Endodermal cell (in vitro differentiated cells): ENCODE results near the gene CD2BP2. TPM values are rescaled to one million over a fixed set of nuclear protein-coding genes. Genes with fewer than 3 reads are reported as not detected.

Experiments used
- DNase-seq: peaks from one replicate; pipeline ENCODE4 v3.0.0-alpha.2; 2017
- H3K27ac ChIP-seq: 2 replicates; pipeline ENCODE4 v1.5.1; 2013; ENCODE audit warnings: mild to moderate bottlenecking, low read depth, low read length, moderate library complexity
- H3K27me3 ChIP-seq: 2 replicates; pipeline ENCODE4 v1.6.1; 2013; ENCODE audit warnings: mild to moderate bottlenecking, low read length, moderate library complexity; ENCODE audit not compliant: insufficient read depth, control insufficient read depth, poor library complexity, severe bottlenecking
- H3K36me3 ChIP-seq: 2 replicates; pipeline ENCODE4 v1.7.0; 2013; ENCODE audit warnings: mild to moderate bottlenecking, low read length, moderate library complexity; ENCODE audit not compliant: control insufficient read depth, insufficient read depth
- H3K4me1 ChIP-seq: one replicate; pipeline ENCODE4 v1.7.0; 2013; ENCODE audit warnings: low read length; ENCODE audit not compliant: control insufficient read depth, insufficient read depth
- H3K4me3 ChIP-seq: 2 replicates; pipeline ENCODE4 v1.5.1; 2013; ENCODE audit warnings: mild to moderate bottlenecking, low read length, moderate library complexity
- H3K9ac ChIP-seq: 2 replicates; pipeline ENCODE4 v1.6.1; 2013; ENCODE audit warnings: mild to moderate bottlenecking, low read length, moderate library complexity; ENCODE audit not compliant: poor library complexity, severe bottlenecking; ENCODE audit errors: extremely low read depth
- H3K9me3 ChIP-seq: 2 replicates; pipeline ENCODE4 v1.6.1; 2013; ENCODE audit warnings: mild to moderate bottlenecking, low read length, moderate library complexity; ENCODE audit not compliant: control insufficient read depth
- H3K27ac Mint-ChIP-seq: 2 replicates; pipeline ENCODE4 v1.8.0; 2020; ENCODE audit warnings: mixed read lengths
- H3K27me3 Mint-ChIP-seq: 2 replicates; pipeline ENCODE4 v1.8.0; 2021; ENCODE audit warnings: mild to moderate bottlenecking, mixed read lengths; ENCODE audit not compliant: insufficient read depth
- H3K36me3 Mint-ChIP-seq: 2 replicates; pipeline ENCODE4 v1.8.0; 2020; ENCODE audit warnings: low read depth, mixed read lengths
- H3K4me1 Mint-ChIP-seq: 2 replicates; pipeline ENCODE4 v1.8.0; 2020; ENCODE audit warnings: mixed read lengths
- H3K4me3 Mint-ChIP-seq: 2 replicates; pipeline ENCODE4 v1.8.0; 2020; ENCODE audit warnings: mild to moderate bottlenecking, moderate library complexity, mixed read lengths
- H3K9me3 Mint-ChIP-seq: 2 replicates; pipeline ENCODE4 v1.8.0; 2020; ENCODE audit warnings: mild to moderate bottlenecking, mixed read lengths
- WGBS, 2 experiments: methylation state at CpG; one replicate each; pipeline versions ENCODE4 v1.1.5 to v1.1.7; 2013; ENCODE audit warnings: missing lambda C conversion rate in 2 of 2, mixed read lengths in 1 of 2; ENCODE audit not compliant: insufficient coverage in 1 of 2, insufficient read length in 1 of 2; 5-methylcytosine and 5-hydroxymethylcytosine counted together
- total RNA-seq, 2 donors: library from RNA; stranded (reverse); fragmentation: NEBNext Ultra II Directional in 1 of 2; extraction: Animal tissue kit (Norgen Biotek cat#: 25700) in 1 of 2; gene quantifications; 2 replicates in 1 of 2; 3 replicates in 1 of 2; pipeline ENCODE4 v1.2.1, GENCODE V29; 2021
- TF ChIP-seq, protein P1 (sequence below): fragments of 200-600 bp; sonication (generic); conservative IDR thresholded peaks from 2 replicates; pipeline ENCODE4 v1.5.0; 2021; ENCODE audit warnings: antibody characterized with exemption, mild to moderate bottlenecking

The CD2BP2 gene
- total RNA-seq, 2 donors from 2014 or later = 75.4 to 76.0 TPM

DNA sequence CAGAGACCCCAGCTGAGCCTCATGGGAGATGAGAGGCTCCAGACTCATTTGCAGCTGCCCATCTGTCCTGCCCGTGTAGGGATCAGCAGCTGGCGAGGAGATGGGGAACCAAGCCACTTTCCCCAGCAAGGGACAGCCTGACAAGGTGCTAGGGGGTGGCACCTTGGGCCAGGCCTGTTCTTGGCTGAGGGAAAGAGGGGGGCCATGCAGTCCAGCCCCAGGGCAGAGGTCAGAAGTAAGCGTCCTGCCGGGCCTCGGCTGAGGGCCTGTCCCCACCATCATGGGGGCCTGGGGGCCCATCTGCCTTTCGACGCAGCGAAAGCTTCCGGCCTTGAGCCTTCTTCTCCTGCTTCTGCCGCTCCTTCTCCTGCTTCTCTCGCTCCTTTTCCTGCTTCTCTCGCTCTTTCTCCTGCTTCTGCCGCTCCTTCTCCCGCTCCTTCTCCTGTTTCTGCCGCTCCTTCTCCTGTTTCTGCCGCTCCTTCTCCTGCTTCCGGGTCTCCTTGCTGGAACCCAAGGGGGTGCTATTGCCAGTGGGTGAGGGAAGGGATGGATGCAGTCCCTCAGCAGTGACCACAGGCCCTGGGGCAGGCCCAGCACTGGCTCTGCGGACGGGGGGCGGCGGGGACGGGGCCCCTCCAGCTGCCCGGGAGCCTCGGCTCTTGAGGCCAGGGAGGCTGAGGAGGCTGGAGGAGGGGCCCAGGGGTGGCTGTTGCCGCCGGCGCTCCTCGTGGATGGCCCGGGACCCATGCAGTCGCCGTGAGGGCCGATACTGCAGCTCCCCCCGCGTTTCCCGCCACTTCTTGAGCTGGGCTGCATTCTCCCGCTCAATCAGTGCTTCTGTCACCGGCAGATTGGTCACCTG is 2.8 kb upstream of the CD2BP2 start:
- Mint-ChIP-seq H3K4me3 (no peak overlapping the region), H3K27me3 (no peaks in the 10 kb centered on the region), H3K27ac (no peak overlapping the region), H3K36me3 (peaks cover 33% of the 10 kb centered on the region), H3K9me3 (no peaks in the 10 kb centered on the region), H3K4me1 (peaks cover 14% of the 10 kb centered on the region)
- no peak for DNase-seq
- Histone ChIP-seq H3K4me1 (peaks cover 9% of the 10 kb centered on the region), H3K36me3 (peaks cover 32% of the 10 kb centered on the region), H3K9me3 (no peaks in the 10 kb centered on the region), H3K4me3 (no peak overlapping the region), H3K9ac (no peak overlapping the region), H3K27me3 (no peaks in the 10 kb centered on the region), H3K27ac (no peak overlapping the region)
- TF ChIP-seq, protein P1, sequence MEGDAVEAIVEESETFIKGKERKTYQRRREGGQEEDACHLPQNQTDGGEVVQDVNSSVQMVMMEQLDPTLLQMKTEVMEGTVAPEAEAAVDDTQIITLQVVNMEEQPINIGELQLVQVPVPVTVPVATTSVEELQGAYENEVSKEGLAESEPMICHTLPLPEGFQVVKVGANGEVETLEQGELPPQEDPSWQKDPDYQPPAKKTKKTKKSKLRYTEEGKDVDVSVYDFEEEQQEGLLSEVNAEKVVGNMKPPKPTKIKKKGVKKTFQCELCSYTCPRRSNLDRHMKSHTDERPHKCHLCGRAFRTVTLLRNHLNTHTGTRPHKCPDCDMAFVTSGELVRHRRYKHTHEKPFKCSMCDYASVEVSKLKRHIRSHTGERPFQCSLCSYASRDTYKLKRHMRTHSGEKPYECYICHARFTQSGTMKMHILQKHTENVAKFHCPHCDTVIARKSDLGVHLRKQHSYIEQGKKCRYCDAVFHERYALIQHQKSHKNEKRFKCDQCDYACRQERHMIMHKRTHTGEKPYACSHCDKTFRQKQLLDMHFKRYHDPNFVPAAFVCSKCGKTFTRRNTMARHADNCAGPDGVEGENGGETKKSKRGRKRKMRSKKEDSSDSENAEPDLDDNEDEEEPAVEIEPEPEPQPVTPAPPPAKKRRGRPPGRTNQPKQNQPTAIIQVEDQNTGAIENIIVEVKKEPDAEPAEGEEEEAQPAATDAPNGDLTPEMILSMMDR = no peak
- 90 to 91% methylated on average over 23 to 37 of the region's 37 CpGs for WGBS, 2 experiments

DNA sequence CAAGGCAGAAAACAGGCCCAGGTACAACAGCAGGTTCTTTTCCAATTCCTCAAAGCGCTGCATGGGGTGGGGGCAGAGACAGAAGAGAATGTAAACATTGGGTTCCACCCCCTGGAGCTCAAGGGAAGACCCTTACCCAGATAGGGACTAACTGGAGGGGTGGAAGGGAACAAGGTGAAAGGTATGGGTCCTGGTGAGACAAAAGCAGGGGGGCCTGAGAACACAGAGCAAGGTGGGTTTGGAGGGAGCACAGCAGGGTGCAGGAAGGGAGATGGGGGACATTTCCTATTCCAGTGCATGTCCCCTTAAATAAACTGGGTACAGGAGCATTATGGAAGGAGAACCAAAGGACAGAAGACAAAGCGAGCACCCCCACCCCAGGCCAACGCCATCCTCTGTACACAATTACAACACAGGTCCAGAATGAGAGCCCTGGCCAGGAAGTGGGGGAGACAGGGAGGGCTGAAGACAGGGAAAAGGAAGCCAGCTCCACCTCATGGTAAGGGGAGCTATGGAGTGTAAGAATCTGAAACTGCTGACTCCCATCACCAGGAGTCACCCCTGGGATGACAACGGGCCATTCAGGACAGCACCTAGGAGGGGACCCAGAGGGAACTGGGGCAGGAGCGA is 2.1 kb upstream of the CD2BP2 start:
- H3K9ac ChIP-seq = no peak overlapping the region
- no peak overlapping the region for H3K4me3 ChIP-seq
- H3K36me3 ChIP-seq = peaks cover 39% of the 10 kb centered on the region
- peaks cover 14% of the 10 kb centered on the region for H3K4me1 Mint-ChIP-seq
- TF ChIP-seq, protein P1 = no peak
- H3K9me3 Mint-ChIP-seq = no peaks in the 10 kb centered on the region
- no peak for DNase-seq
- H3K36me3 Mint-ChIP-seq = peaks cover 36% of the 10 kb centered on the region
- peaks cover 9% of the 10 kb centered on the region for H3K4me1 ChIP-seq
- H3K9me3 ChIP-seq = no peaks in the 10 kb centered on the region
- H3K27me3 Mint-ChIP-seq = no peaks in the 10 kb centered on the region
- H3K27me3 ChIP-seq = no peaks in the 10 kb centered on the region
- no peak overlapping the region for H3K27ac ChIP-seq
- 92 to 93% methylated on average over 2 to 5 of the region's 5 CpGs for WGBS, 2 experiments
- peak overlapping the region; percentile 61 for H3K27ac Mint-ChIP-seq
- H3K4me3 Mint-ChIP-seq = no peak overlapping the region

DNA sequence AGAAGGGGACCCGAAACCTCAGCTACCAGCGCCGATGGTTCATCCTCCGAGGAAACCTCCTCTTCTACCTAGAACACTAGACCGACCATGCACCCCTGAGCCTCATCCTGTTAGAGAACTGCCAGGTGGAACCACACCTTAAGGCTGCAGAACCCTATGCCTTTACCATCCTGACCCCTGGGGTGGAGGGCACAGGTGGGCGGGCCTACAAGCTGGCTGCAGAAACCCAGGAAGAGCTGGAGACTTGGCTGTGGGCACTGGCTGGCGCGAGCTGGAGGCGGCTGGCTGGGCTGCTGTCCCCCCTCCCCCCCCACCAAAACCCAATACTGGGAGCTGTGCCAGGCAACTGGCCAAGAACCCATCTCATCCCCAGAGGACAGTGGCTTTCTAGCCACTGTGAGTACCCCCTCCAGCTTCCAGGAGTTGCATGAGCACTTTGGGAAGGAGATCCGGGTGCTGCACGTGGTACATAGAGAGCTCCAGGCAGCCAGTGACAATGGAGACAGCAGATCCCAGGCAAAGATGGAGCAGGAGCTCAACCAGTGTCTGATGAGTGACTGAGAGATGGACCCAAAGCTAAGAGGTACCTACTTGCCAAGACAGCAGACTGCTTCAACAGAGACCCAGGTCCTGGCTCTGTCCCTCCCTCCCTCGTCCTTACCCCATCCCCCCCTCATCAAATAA is 1.4 kb upstream of the CD2BP2 start:
- H3K4me3 ChIP-seq = peak overlapping the region; percentile 93
- peak overlapping the region; percentile 96 for H3K4me3 Mint-ChIP-seq

More for the DNA sequence above, 1.4 kb upstream of the CD2BP2 start:
- Mint-ChIP-seq H3K4me1 (peaks cover 14% of the 10 kb centered on the region), H3K27me3 (no peaks in the 10 kb centered on the region), H3K36me3 (peaks cover 36% of the 10 kb centered on the region), H3K9me3 (no peaks in the 10 kb centered on the region), H3K27ac (peak overlapping the region; percentile 99)
- H3K9me3 ChIP-seq = no peaks in the 10 kb centered on the region
- WGBS, 2 experiments = 89 to 92% methylated on average over 8 to 12 of the region's 12 CpGs
- peaks cover 9% of the 10 kb centered on the region for H3K4me1 ChIP-seq
- TF ChIP-seq, protein P1 = no peak
- DNase-seq = no peak
- H3K9ac ChIP-seq = peak overlapping the region; percentile 96
- peaks cover 46% of the 10 kb centered on the region for H3K36me3 ChIP-seq
- H3K27me3 ChIP-seq = no peaks in the 10 kb centered on the region
- peak overlapping the region; percentile 99 for H3K27ac ChIP-seq
